Measurements from ENCODE around the gene BMF. TPM values are rescaled to one million over a fixed set of nuclear protein-coding genes. Genes with fewer than 3 reads are reported as not detected.
A peak's percentile ranks its signal among the peaks of the same experiment; 100 is the strongest.

The BMF gene
- total RNA-seq, 1 donor, result 8.0 TPM

- Histone ChIP-seq H3K4me1 (ENCODE audit: insufficient read depth, low read length) (peaks cover 30% of the 10 kb centered on the region), H3K27ac (ENCODE audit: low read depth, low read length) (no peak overlapping the region), H3K36me3 (ENCODE audit: insufficient read depth, low read length) (no peaks in the 10 kb centered on the region), H4K20me1 (ENCODE audit: insufficient read depth, low read length) (no peaks in the 10 kb centered on the region), H3K27me3 (ENCODE audit: insufficient read depth, low read length) (no peaks in the 10 kb centered on the region), H3K9me3 (ENCODE audit: low read depth, low read length) (no peaks in the 10 kb centered on the region), H3K4me2 (ENCODE audit: insufficient read depth, low read length) (no peak overlapping the region), H2AFZ (ENCODE audit: low read length) (no peak overlapping the region), H3K79me2 (ENCODE audit: insufficient read depth, low read length) (no peaks in the 10 kb centered on the region), H3K4me3 (ENCODE audit: insufficient read depth, low read length) (no peak overlapping the region)
- no peak for DNase-seq (ENCODE audit: insufficient read length, low spot score, missing footprints)
- no peak for TF ChIP-seq CTCF (IDR thresholded peaks at IDR 0.05; ENCODE audit: extremely low read depth, low read depth, low read length)
Observed at GRCh38 chr15:40065166-40065565, 43.5 kb downstream of the BMF start.

- Histone ChIP-seq H3K79me2 (ENCODE audit: insufficient read depth, low read length) (no peaks in the 10 kb centered on the region), H3K9me3 (ENCODE audit: low read depth, low read length) (no peaks in the 10 kb centered on the region), H3K27ac (ENCODE audit: low read depth, low read length) (peak overlapping the region; percentile 7), H3K4me2 (ENCODE audit: insufficient read depth, low read length) (no peak overlapping the region), H3K36me3 (ENCODE audit: insufficient read depth, low read length) (no peaks in the 10 kb centered on the region), H3K4me1 (ENCODE audit: insufficient read depth, low read length) (peaks cover 26% of the 10 kb centered on the region), H4K20me1 (ENCODE audit: insufficient read depth, low read length) (no peaks in the 10 kb centered on the region), H2AFZ (ENCODE audit: low read length) (no peak overlapping the region), H3K27me3 (ENCODE audit: insufficient read depth, low read length) (no peaks in the 10 kb centered on the region), H3K4me3 (ENCODE audit: insufficient read depth, low read length) (no peak overlapping the region)
- TF ChIP-seq CTCF (IDR thresholded peaks at IDR 0.05; ENCODE audit: extremely low read depth, low read depth, low read length), result no peak
- no peak for DNase-seq (ENCODE audit: insufficient read length, low spot score, missing footprints)
Observed at GRCh38 chr15:40064231-40064894, 44.3 kb downstream of the BMF start.

- no peaks in the 10 kb centered on the region for H3K9me3 ChIP-seq (ENCODE audit: low read depth, low read length)
- no peak overlapping the region for H3K4me3 ChIP-seq (ENCODE audit: insufficient read depth, low read length)
- no peaks in the 10 kb centered on the region for H3K79me2 ChIP-seq (ENCODE audit: insufficient read depth, low read length)
- no peak overlapping the region for H3K4me2 ChIP-seq (ENCODE audit: insufficient read depth, low read length)
- H3K27me3 ChIP-seq (ENCODE audit: insufficient read depth, low read length), result no peaks in the 10 kb centered on the region
- peak overlapping the region; percentile 59 for H3K27ac ChIP-seq (ENCODE audit: low read depth, low read length)
- H3K36me3 ChIP-seq (ENCODE audit: insufficient read depth, low read length), result no peaks in the 10 kb centered on the region
- DNase-seq (ENCODE audit: insufficient read length, low spot score, missing footprints), result peak; percentile 95
- H3K4me1 ChIP-seq (ENCODE audit: insufficient read depth, low read length), result peaks cover 27% of the 10 kb centered on the region
- peak overlapping the region; percentile 44 for H2AFZ ChIP-seq (ENCODE audit: low read length)
- H4K20me1 ChIP-seq (ENCODE audit: insufficient read depth, low read length), result no peaks in the 10 kb centered on the region
- no peak for TF ChIP-seq CTCF (IDR thresholded peaks at IDR 0.05; ENCODE audit: extremely low read depth, low read depth, low read length)
Observed at GRCh38 chr15:40063563-40064011, 45.1 kb downstream of the BMF start.

GRCh38 chr15:40062816-40063562 lies 45.7 kb downstream of the BMF start:
- no peak for TF ChIP-seq CTCF (IDR thresholded peaks at IDR 0.05; ENCODE audit: extremely low read depth, low read depth, low read length)
- no peaks in the 10 kb centered on the region for H3K27me3 ChIP-seq (ENCODE audit: insufficient read depth, low read length)
- no peak overlapping the region for H3K4me2 ChIP-seq (ENCODE audit: insufficient read depth, low read length)
- no peaks in the 10 kb centered on the region for H4K20me1 ChIP-seq (ENCODE audit: insufficient read depth, low read length)
- H3K4me1 ChIP-seq (ENCODE audit: insufficient read depth, low read length), result peaks cover 28% of the 10 kb centered on the region
- H2AFZ ChIP-seq (ENCODE audit: low read length), result peak overlapping the region; percentile 44
- H3K79me2 ChIP-seq (ENCODE audit: insufficient read depth, low read length), result no peaks in the 10 kb centered on the region
- no peaks in the 10 kb centered on the region for H3K9me3 ChIP-seq (ENCODE audit: low read depth, low read length)
- no peak overlapping the region for H3K4me3 ChIP-seq (ENCODE audit: insufficient read depth, low read length)
- peak overlapping the region; percentile 59 for H3K27ac ChIP-seq (ENCODE audit: low read depth, low read length)
- no peak for DNase-seq (ENCODE audit: insufficient read length, low spot score, missing footprints)
- H3K36me3 ChIP-seq (ENCODE audit: insufficient read depth, low read length), result no peaks in the 10 kb centered on the region
